ENCODE results near the gene CYP51A1.

Gene CYP51A1

GRCh38 chr7:92161271-92161670 lies 27.0 kb upstream of the CYP51A1 start:
- Histone ChIP-seq H3K9me2 (replicated peaks; ENCODE audit: low read depth, low read length) (no peaks in the 10 kb centered on the region), H3K4me2 (ENCODE audit: low read depth, low read length, poor library complexity, severe bottlenecking) (no peak overlapping the region)

GRCh38 chr7:92158660-92159575 lies 24.6 kb upstream of the CYP51A1 start:
- no peaks in the 10 kb centered on the region for H3K79me2 ChIP-seq (ENCODE audit: insufficient read depth, low read length)
- no peaks in the 10 kb centered on the region for H3K9me3 ChIP-seq (ENCODE audit: insufficient read depth, low read depth, low read length)
- H3K4me3 ChIP-seq (ENCODE audit: low read length, poor library complexity, severe bottlenecking) = no peak overlapping the region
- peak overlapping the region; percentile 0 for H3K4me2 ChIP-seq (ENCODE audit: low read depth, low read length, poor library complexity, severe bottlenecking)
- no peaks in the 10 kb centered on the region for H3F3A ChIP-seq (ENCODE audit: low read depth)
- H3K4me1 ChIP-seq (ENCODE audit: insufficient read depth, low read length, poor library complexity, severe bottlenecking) = no peaks in the 10 kb centered on the region
- TF ChIP-seq, protein P1, sequence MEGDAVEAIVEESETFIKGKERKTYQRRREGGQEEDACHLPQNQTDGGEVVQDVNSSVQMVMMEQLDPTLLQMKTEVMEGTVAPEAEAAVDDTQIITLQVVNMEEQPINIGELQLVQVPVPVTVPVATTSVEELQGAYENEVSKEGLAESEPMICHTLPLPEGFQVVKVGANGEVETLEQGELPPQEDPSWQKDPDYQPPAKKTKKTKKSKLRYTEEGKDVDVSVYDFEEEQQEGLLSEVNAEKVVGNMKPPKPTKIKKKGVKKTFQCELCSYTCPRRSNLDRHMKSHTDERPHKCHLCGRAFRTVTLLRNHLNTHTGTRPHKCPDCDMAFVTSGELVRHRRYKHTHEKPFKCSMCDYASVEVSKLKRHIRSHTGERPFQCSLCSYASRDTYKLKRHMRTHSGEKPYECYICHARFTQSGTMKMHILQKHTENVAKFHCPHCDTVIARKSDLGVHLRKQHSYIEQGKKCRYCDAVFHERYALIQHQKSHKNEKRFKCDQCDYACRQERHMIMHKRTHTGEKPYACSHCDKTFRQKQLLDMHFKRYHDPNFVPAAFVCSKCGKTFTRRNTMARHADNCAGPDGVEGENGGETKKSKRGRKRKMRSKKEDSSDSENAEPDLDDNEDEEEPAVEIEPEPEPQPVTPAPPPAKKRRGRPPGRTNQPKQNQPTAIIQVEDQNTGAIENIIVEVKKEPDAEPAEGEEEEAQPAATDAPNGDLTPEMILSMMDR (conservative IDR thresholded peaks at IDR 0.05; ENCODE audit: low read length) = no peak
- TF ChIP-seq EZH2phosphoT487 (IDR thresholded peaks at IDR 0.05; ENCODE audit: borderline replicate concordance) = no peak
- no peak overlapping the region for H3K9ac ChIP-seq (ENCODE audit: low read depth, low read length, poor library complexity, severe bottlenecking)
- H4K20me1 ChIP-seq (ENCODE audit: insufficient read depth, low read length, poor library complexity, severe bottlenecking) = no peaks in the 10 kb centered on the region
- no peaks in the 10 kb centered on the region for H3K9me2 ChIP-seq (replicated peaks; ENCODE audit: low read depth, low read length)
- H2AFZ ChIP-seq (ENCODE audit: low read length) = peak overlapping the region; percentile 32; the same call in 1 of the 2 replicates
- H3K36me3 ChIP-seq (ENCODE audit: insufficient read depth, low read length) = no peaks in the 10 kb centered on the region
- no peaks in the 10 kb centered on the region for H3K27me3 ChIP-seq (ENCODE audit: insufficient read depth, low read length, poor library complexity, severe bottlenecking)

More at GRCh38 chr7:92161271-92161670, 27.0 kb upstream of the CYP51A1 start:
- no peaks in the 10 kb centered on the region for H3K4me1 ChIP-seq (ENCODE audit: insufficient read depth, low read length, poor library complexity, severe bottlenecking)
- H3K36me3 ChIP-seq (ENCODE audit: insufficient read depth, low read length) = no peaks in the 10 kb centered on the region
- H3K9ac ChIP-seq (ENCODE audit: low read depth, low read length, poor library complexity, severe bottlenecking) = no peak overlapping the region
- H3K79me2 ChIP-seq (ENCODE audit: insufficient read depth, low read length) = no peaks in the 10 kb centered on the region
- H3K9me3 ChIP-seq (ENCODE audit: insufficient read depth, low read depth, low read length) = no peaks in the 10 kb centered on the region
- H2AFZ ChIP-seq (ENCODE audit: low read length) = no peak overlapping the region
- TF ChIP-seq, protein P1 (conservative IDR thresholded peaks at IDR 0.05; ENCODE audit: low read length) = no peak
- no peak for TF ChIP-seq EZH2phosphoT487 (IDR thresholded peaks at IDR 0.05; ENCODE audit: borderline replicate concordance)
- H3F3A ChIP-seq (ENCODE audit: low read depth) = no peaks in the 10 kb centered on the region
- no peaks in the 10 kb centered on the region for H4K20me1 ChIP-seq (ENCODE audit: insufficient read depth, low read length, poor library complexity, severe bottlenecking)
- H3K4me3 ChIP-seq (ENCODE audit: low read length, poor library complexity, severe bottlenecking) = no peak overlapping the region
- no peaks in the 10 kb centered on the region for H3K27me3 ChIP-seq (ENCODE audit: insufficient read depth, low read length, poor library complexity, severe bottlenecking)

GRCh38 chr7:92156990-92157389 lies 22.7 kb upstream of the CYP51A1 start:
- Histone ChIP-seq H3K4me1 (ENCODE audit: insufficient read depth, low read length, poor library complexity, severe bottlenecking) (no peaks in the 10 kb centered on the region), H3K4me3 (ENCODE audit: low read length, poor library complexity, severe bottlenecking) (no peak overlapping the region), H3K9me2 (replicated peaks; ENCODE audit: low read depth, low read length) (no peaks in the 10 kb centered on the region), H4K20me1 (ENCODE audit: insufficient read depth, low read length, poor library complexity, severe bottlenecking) (no peaks in the 10 kb centered on the region), H2AFZ (ENCODE audit: low read length) (no peak overlapping the region), H3K27me3 (ENCODE audit: insufficient read depth, low read length, poor library complexity, severe bottlenecking) (no peaks in the 10 kb centered on the region), H3K9ac (ENCODE audit: low read depth, low read length, poor library complexity, severe bottlenecking) (no peak overlapping the region), H3K36me3 (ENCODE audit: insufficient read depth, low read length) (no peaks in the 10 kb centered on the region), H3K9me3 (ENCODE audit: insufficient read depth, low read depth, low read length) (no peaks in the 10 kb centered on the region), H3F3A (ENCODE audit: low read depth) (no peaks in the 10 kb centered on the region), H3K4me2 (ENCODE audit: low read depth, low read length, poor library complexity, severe bottlenecking) (no peak overlapping the region), H3K79me2 (ENCODE audit: insufficient read depth, low read length) (no peaks in the 10 kb centered on the region)
- TF ChIP-seq, protein P1 (conservative IDR thresholded peaks at IDR 0.05; ENCODE audit: low read length) = no peak
- no peak for TF ChIP-seq EZH2phosphoT487 (IDR thresholded peaks at IDR 0.05; ENCODE audit: borderline replicate concordance)
